ENCODE measurements around the gene NKAP.
"Not testable (repeated sequence)": the region's sequence is repeated elsewhere in the genome, so short reads cannot be mapped to it uniquely, and the experiment has no call there.

Gene NKAP

GRCh38 chrX:119943185-119943988, at the start of gene NKAP:
TSS of gene NKAP (minus strand) at chrX:119943751. CDS start at chrX:119943605, 146 bp downstream.
- Histone ChIP-seq H3K36me3 (ENCODE audit: control insufficient read depth, insufficient read depth, low read length) (no peaks in the 10 kb centered on the region), H3K4me1 (ENCODE audit: control insufficient read depth, insufficient read depth, low read length) (no peaks in the 10 kb centered on the region), H3K4me3 (ENCODE audit: low read depth, low read length) (peak within 1 kb of the TSS; percentile 63), H3K27ac (ENCODE audit: low read depth, low read length) (peak within 1 kb of the TSS; percentile 89), H3K9ac (ENCODE audit: low read depth, low read length) (peak within 1 kb of the TSS; percentile 45; the same call in 1 of the 2 replicates), H3K27me3 (ENCODE audit: control insufficient read depth, insufficient read depth, low read length) (no peaks in the 10 kb centered on the region), H3K9me3 (ENCODE audit: control insufficient read depth, insufficient read depth, low read length) (peaks cover 27% of the 10 kb centered on the region)

DNA sequence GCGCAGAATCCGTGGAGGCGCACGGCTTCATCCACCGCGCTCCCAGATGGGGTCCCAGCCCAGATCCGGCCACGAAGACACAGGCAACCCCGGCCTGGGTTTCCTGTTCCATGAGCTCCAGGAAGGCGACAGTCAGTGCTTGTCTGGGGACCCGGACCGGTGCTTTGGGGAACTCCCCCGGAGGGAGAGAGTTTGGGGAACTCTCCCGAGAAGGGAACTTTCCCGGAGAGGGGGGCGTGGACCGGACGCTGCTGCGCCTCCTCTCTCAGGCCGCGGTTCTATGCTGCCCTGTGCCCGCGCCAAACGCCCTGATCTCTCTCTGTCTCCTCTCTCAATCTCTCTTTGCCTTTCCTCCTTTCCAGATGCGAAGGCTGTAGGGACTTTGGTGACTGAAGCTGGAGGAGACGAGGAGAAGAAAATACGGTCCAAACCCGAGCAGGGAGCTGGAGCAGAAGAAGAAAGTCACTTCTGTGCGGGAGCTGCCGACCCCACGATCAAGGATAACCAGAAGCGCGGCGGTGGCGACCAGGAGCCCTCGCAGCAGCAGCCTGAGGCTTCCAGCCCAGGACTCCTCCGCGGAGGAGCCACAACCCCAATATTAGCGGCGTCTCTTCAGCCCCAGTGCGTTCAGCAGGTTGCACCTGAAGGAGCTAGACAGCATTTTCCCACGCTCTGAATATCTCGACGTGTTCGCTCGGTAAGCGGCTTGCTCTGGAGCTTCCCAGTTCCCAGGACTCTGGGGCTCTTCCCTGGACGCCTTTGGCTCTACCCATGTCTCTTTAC, 47.6 kb upstream of the NKAP start:
- H3K36me3 ChIP-seq (ENCODE audit: control insufficient read depth, insufficient read depth, low read length), result no peaks in the 10 kb centered on the region
- H3K4me3 ChIP-seq (ENCODE audit: low read depth, low read length), result peak overlapping the region; percentile 57
- H3K27me3 ChIP-seq (ENCODE audit: control insufficient read depth, insufficient read depth, low read length), result peaks cover 97% of the 10 kb centered on the region
- peaks cover 26% of the 10 kb centered on the region; the same call in 1 of the 2 replicates for H3K9me3 ChIP-seq (ENCODE audit: control insufficient read depth, insufficient read depth, low read length)
- 0 out of 2 replicates have a peak, but pooled peaks cover 3% of the 10 kb centered on the region for H3K4me1 ChIP-seq (ENCODE audit: control insufficient read depth, insufficient read depth, low read length)
- H3K27ac ChIP-seq (ENCODE audit: low read depth, low read length), result no peak overlapping the region
- no peak overlapping the region for H3K9ac ChIP-seq (ENCODE audit: low read depth, low read length)

GRCh38 chrX:119990556-119991004, 47.0 kb upstream of the NKAP start:
- H3K27me3 ChIP-seq (ENCODE audit: control insufficient read depth, insufficient read depth, low read length), result peaks cover 97% of the 10 kb centered on the region

GRCh38 chrX:119989905-119990555, 46.5 kb upstream of the NKAP start:
- Histone ChIP-seq H3K27me3 (ENCODE audit: control insufficient read depth, insufficient read depth, low read length) (peaks cover 97% of the 10 kb centered on the region), H3K9ac (ENCODE audit: low read depth, low read length) (no peak overlapping the region), H3K36me3 (ENCODE audit: control insufficient read depth, insufficient read depth, low read length) (no peaks in the 10 kb centered on the region), H3K9me3 (ENCODE audit: control insufficient read depth, insufficient read depth, low read length) (peaks cover 23% of the 10 kb centered on the region; the same call in 1 of the 2 replicates), H3K4me3 (ENCODE audit: low read depth, low read length) (peak overlapping the region; percentile 57), H3K4me1 (ENCODE audit: control insufficient read depth, insufficient read depth, low read length) (0 out of 2 replicates have a peak, but pooled peaks cover 3% of the 10 kb centered on the region), H3K27ac (ENCODE audit: low read depth, low read length) (no peak overlapping the region)

More at GRCh38 chrX:119990556-119991004, 47.0 kb upstream of the NKAP start:
- H3K9ac ChIP-seq (ENCODE audit: low read depth, low read length), result no peak overlapping the region
- no peak overlapping the region for H3K27ac ChIP-seq (ENCODE audit: low read depth, low read length)
- H3K4me3 ChIP-seq (ENCODE audit: low read depth, low read length), result peak overlapping the region; percentile 57
- H3K4me1 ChIP-seq (ENCODE audit: control insufficient read depth, insufficient read depth, low read length), result 0 out of 2 replicates have a peak, but pooled peaks cover 3% of the 10 kb centered on the region
- H3K9me3 ChIP-seq (ENCODE audit: control insufficient read depth, insufficient read depth, low read length), result peaks cover 26% of the 10 kb centered on the region; the same call in 1 of the 2 replicates
- no peaks in the 10 kb centered on the region for H3K36me3 ChIP-seq (ENCODE audit: control insufficient read depth, insufficient read depth, low read length)

GRCh38 chrX:119986203-119986602, 42.7 kb upstream of the NKAP start:
- no peaks in the 10 kb centered on the region for H3K36me3 ChIP-seq (ENCODE audit: control insufficient read depth, insufficient read depth, low read length)
- H3K27me3 ChIP-seq (ENCODE audit: control insufficient read depth, insufficient read depth, low read length), result peaks cover 70% of the 10 kb centered on the region
- H3K27ac ChIP-seq (ENCODE audit: low read depth, low read length), result no peak overlapping the region
- 0 out of 2 replicates have a peak, but pooled peaks cover 3% of the 10 kb centered on the region for H3K4me1 ChIP-seq (ENCODE audit: control insufficient read depth, insufficient read depth, low read length)
- peaks cover 10% of the 10 kb centered on the region; the same call in 1 of the 2 replicates for H3K9me3 ChIP-seq (ENCODE audit: control insufficient read depth, insufficient read depth, low read length)
- H3K9ac ChIP-seq (ENCODE audit: low read depth, low read length), result no peak overlapping the region
- no peak overlapping the region for H3K4me3 ChIP-seq (ENCODE audit: low read depth, low read length)

DNA sequence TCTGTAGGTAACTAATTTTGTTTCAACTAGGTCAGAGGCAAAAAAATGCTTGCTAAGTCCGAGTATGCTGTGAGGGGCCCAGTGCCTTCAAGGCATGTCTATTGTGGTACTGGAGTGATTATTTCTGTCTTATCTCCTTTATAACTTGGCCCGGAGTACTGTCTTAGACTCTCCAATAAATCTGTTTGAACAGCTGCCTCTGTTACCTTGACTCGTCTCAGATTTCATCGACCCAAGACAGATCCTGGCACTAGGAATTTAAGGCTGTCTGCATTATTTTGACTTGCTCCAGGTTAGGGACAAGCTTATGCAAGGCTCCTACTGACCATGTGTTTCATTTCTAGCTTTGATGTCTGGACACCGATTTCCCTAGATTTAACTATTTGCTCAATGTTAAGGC, 41.1 kb upstream of the NKAP start:
- Histone ChIP-seq H3K4me3 (ENCODE audit: low read depth, low read length) (no peak overlapping the region), H3K27ac (ENCODE audit: low read depth, low read length) (no peak overlapping the region), H3K4me1 (ENCODE audit: control insufficient read depth, insufficient read depth, low read length) (no peaks in the 10 kb centered on the region), H3K36me3 (ENCODE audit: control insufficient read depth, insufficient read depth, low read length) (no peaks in the 10 kb centered on the region), H3K27me3 (ENCODE audit: control insufficient read depth, insufficient read depth, low read length) (peaks cover 54% of the 10 kb centered on the region), H3K9ac (ENCODE audit: low read depth, low read length) (no peak overlapping the region), H3K9me3 (ENCODE audit: control insufficient read depth, insufficient read depth, low read length) (peaks cover 4% of the 10 kb centered on the region; the same call in 1 of the 2 replicates)

- H3K4me1 ChIP-seq (ENCODE audit: control insufficient read depth, insufficient read depth, low read length), result no peaks in the 10 kb centered on the region
- H3K9me3 ChIP-seq (ENCODE audit: control insufficient read depth, insufficient read depth, low read length), result peaks cover 4% of the 10 kb centered on the region; the same call in 1 of the 2 replicates
- H3K9ac ChIP-seq (ENCODE audit: low read depth, low read length), result no peak overlapping the region
- H3K36me3 ChIP-seq (ENCODE audit: control insufficient read depth, insufficient read depth, low read length), result no peaks in the 10 kb centered on the region
- H3K27me3 ChIP-seq (ENCODE audit: control insufficient read depth, insufficient read depth, low read length), result peaks cover 43% of the 10 kb centered on the region
- no peak overlapping the region for H3K27ac ChIP-seq (ENCODE audit: low read depth, low read length)
- H3K4me3 ChIP-seq (ENCODE audit: low read depth, low read length), result no peak overlapping the region
Measured at GRCh38 chrX:119983494-119983893, 39.9 kb upstream of the NKAP start.

- Histone ChIP-seq H3K4me1 (ENCODE audit: control insufficient read depth, insufficient read depth, low read length) (no peaks in the 10 kb centered on the region), H3K27me3 (ENCODE audit: control insufficient read depth, insufficient read depth, low read length) (peaks cover 30% of the 10 kb centered on the region), H3K9ac (ENCODE audit: low read depth, low read length) (no peak overlapping the region), H3K9me3 (ENCODE audit: control insufficient read depth, insufficient read depth, low read length) (no peaks in the 10 kb centered on the region), H3K27ac (ENCODE audit: low read depth, low read length) (no peak overlapping the region), H3K4me3 (ENCODE audit: low read depth, low read length) (no peak overlapping the region), H3K36me3 (ENCODE audit: control insufficient read depth, insufficient read depth, low read length) (no peaks in the 10 kb centered on the region)
Measured at GRCh38 chrX:119982145-119982544, 38.6 kb upstream of the NKAP start.

DNA sequence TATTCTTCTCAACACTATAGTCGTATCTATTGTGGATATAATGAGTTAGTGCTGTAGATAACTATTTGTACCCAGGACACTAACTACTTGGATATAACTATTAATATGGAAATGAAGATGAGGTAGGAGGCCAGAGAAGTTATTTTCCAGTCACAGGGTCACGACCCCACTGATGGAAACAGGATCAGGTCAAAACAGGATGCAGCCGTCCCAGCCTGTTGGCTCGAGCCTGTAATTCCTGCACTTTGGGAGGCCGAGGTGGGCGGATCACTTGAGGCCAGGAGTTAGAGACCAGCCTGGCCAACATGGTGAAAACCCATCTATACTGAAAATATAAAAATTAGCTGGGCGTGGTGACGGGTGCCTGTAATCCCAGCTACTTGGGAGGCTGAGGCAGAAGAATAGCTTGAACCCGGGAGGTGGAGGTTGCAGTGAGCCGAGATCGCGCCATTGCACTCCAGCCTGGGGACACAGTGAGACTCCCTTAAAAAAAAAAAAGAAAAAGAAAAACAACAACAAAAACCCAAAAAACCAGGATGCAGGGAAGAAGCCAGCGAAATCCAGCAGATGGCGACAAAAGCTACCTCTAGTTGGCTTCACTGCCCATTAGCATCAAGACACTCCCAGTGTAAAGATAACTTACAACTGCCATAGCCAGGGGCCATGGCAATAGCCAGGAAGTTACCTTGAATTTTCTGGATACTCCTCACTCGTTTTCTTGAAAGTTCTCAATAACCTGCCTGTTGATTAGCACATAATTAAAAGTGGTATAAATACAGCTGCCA, 37.9 kb upstream of the NKAP start:
- Histone ChIP-seq H3K27ac (ENCODE audit: low read depth, low read length) (no peak overlapping the region), H3K9ac (ENCODE audit: low read depth, low read length) (no peak overlapping the region), H3K36me3 (ENCODE audit: control insufficient read depth, insufficient read depth, low read length) (no peaks in the 10 kb centered on the region), H3K27me3 (ENCODE audit: control insufficient read depth, insufficient read depth, low read length) (peaks cover 25% of the 10 kb centered on the region), H3K9me3 (ENCODE audit: control insufficient read depth, insufficient read depth, low read length) (no peaks in the 10 kb centered on the region), H3K4me3 (ENCODE audit: low read depth, low read length) (no peak overlapping the region), H3K4me1 (ENCODE audit: control insufficient read depth, insufficient read depth, low read length) (no peaks in the 10 kb centered on the region)

DNA sequence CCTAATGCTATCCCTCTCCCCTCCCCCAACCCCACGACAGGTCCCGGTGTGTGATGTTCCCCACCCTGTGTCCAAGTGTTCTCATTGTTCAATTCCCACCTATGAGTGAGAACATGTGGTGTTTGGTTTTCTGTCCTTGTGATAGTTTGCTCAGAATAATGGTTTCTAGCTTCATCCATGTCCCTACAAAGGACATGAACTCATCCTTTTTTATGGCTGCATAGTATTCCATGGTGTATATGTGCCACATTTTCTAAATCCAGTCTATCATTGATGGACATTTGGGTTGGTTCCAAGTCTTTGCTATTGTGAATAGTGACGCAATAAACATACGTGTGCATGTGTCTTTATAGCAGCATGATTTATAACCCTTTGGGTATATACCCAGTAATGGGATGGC, 33.6 kb upstream of the NKAP start:
- not testable (repeated sequence) for H3K27ac ChIP-seq (ENCODE audit: low read depth, low read length); H3K9ac ChIP-seq (ENCODE audit: low read depth, low read length); H3K27me3 ChIP-seq (ENCODE audit: control insufficient read depth, insufficient read depth, low read length); H3K4me1 ChIP-seq (ENCODE audit: control insufficient read depth, insufficient read depth, low read length); H3K4me3 ChIP-seq (ENCODE audit: low read depth, low read length); H3K9me3 ChIP-seq (ENCODE audit: control insufficient read depth, insufficient read depth, low read length); H3K36me3 ChIP-seq (ENCODE audit: control insufficient read depth, insufficient read depth, low read length)
